Stimulated activated CD4-positive, alpha-beta T cell treated with anti-CD3 and anti-CD28 coated beads, Interleukin-1b, Interleukin-23, amount 100 ng/mL, for 48 hours (primary cell): ENCODE measurements around the gene EVI5.

ENCODE experiments used
- DNase-seq: peaks from one replicate; pipeline ENCODE4 v3.0.0-alpha.2; 2020

Gene EVI5

GRCh38 chr1:92505015-92505692 lies 279.8 kb downstream of the EVI5 start:
- DNase-seq: no peak

GRCh38 chr1:92504291-92505014 lies 280.5 kb downstream of the EVI5 start:
- DNase-seq: no peak

DNA sequence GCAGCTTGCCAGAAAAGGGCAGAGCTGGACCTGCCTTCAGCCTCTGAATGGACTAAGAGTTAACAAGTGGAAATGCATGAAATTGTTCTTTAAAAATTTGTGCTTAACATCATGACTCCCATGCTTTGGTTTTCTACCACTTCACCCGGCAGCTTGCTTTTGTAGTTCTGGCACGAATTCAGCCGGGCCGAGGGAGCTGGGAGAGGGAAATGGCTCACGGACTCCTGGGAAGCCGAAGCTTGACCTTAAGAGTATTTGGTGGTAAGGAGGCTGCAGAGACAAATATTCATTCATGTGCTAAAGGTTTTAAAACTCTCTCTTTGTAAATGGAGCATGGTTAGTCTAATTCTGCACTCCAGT lies 281.0 kb downstream of the EVI5 start:
- no peak for DNase-seq

- DNase-seq: no peak
Measured at GRCh38 chr1:92503043-92503925, 281.6 kb downstream of the EVI5 start.

DNA sequence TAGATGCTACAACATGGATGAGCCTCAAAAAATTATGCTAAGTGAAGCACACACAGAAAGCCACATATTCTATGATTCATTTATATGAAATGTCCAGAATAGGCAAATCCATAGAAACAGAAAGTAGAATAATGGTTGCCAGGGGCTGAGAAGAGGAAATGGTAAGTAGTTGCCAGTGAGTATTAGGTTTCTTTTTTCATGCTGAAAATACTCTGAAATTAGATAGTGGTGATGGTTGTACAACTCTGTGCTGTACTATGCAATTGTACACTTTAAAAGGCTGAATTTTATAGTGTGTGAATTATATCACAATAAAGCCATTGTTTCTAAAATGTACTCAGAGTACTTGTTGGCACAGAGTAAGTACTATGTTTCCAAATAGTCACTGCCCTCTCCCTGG lies 282.7 kb downstream of the EVI5 start:
- no peak for DNase-seq

DNA sequence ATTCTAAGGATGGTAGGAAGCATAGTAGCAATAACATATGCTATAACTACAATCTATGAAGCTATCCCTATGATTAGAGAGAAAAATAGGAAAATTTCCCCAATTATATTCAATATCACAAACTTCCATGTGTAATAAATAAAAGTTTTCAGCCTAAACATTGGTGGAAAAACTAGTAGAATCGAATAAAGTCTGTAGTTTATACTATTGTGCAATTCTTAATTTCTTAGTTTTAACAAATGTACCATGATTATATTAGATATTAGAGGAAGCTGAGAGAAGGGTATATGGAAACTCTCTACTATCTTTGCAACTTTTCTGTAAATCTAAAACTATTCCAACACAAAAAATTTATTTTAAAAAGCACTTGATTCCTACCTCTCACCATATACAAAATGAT lies 284.4 kb downstream of the EVI5 start:
- DNase-seq: no peak

- DNase-seq: no peak
Measured at GRCh38 chr1:92495392-92496063, 289.4 kb downstream of the EVI5 start.

- no peak for DNase-seq
Measured at GRCh38 chr1:92494485-92495141, 290.3 kb downstream of the EVI5 start.

DNA sequence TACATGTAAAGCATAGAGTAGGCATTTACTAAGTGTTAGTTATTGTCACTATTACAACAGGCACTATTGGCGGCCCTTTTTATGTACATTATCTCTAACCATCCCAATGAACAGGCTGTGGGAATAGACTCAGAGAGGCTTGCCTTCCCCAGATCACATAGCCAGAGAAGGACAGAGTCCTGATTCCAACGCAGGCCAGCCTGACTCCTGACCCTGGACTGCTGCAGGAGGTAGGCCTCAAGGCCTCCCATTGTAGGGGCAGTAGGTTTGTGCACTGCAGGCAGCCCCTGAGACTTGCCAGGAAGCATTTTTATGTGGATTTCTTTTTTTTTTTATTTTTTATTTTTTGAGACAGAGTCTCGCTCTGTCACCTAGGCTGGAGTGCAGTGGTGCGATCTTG lies 291.8 kb downstream of the EVI5 start:
- no peak for DNase-seq

- no peak for DNase-seq
Measured at GRCh38 chr1:92488832-92489231, 296.1 kb downstream of the EVI5 start.

DNA sequence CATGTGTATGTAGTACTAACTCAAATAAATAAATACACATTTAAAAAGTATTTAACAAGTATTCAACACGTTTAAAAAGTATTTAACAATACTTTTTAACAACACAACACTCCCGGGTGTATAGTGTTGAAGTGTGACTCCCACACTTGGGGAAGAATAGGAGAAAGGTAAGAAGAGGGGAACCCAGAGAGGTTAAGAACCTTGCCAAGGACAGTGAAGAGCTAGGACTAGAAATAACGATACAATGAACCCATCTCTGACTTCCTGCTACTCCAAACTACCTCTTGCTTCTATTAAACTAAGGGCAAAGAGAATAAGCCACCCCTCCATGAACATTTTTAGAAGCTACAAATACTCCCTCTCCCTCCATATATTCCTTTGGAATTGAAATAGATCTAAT lies 296.5 kb downstream of the EVI5 start:
- no peak for DNase-seq

GRCh38 chr1:92487078-92487605 lies 297.8 kb downstream of the EVI5 start:
- no peak for DNase-seq

DNA sequence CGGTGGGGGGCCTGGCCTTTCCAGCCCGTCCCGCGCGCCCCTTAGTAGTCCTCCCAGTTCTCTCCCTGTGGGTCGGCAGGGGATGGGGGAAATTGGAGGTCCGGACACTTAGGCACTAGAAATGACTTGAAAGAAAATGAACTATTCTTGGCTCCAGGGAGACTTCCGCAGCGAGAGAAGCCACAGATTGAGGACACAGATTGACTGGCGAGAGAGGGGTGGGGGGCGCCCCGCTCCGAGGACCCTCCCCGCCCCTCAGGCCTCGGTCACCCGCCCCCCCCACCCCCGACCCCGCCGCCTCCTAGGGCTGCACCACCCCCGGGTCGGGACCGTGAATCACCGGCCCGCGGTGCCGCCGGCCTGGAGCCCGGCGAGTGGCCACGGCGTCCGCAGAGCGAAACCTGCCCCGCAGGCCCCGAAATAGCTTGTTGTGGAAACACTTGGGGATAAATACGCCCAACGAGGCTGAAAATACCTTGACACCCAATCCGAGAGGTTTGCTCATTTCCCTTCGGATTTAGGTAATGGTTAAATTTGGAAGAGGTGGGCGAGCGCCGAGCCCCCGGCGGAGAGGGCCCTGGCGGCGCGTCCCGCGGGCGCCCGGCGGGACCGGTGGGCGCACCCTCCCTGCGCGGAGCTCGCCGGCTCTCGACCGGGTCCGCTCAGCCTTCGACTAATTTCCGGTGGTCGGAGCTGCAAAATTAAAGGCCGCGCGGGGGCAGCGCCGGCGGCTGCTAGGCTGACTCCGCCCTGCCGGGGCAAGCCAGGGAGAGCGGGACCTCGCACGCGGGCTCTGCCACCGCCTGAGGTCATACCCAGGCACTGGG lies 298.4 kb downstream of the EVI5 start, which contains the start of gene GFI1:
TSS of gene GFI1 (minus strand) at position 675 of the 827 bp plus-strand sequence. CDS start 3,438 bp downstream, outside the sequence.
- DNase-seq: peak; percentile 85

DNA sequence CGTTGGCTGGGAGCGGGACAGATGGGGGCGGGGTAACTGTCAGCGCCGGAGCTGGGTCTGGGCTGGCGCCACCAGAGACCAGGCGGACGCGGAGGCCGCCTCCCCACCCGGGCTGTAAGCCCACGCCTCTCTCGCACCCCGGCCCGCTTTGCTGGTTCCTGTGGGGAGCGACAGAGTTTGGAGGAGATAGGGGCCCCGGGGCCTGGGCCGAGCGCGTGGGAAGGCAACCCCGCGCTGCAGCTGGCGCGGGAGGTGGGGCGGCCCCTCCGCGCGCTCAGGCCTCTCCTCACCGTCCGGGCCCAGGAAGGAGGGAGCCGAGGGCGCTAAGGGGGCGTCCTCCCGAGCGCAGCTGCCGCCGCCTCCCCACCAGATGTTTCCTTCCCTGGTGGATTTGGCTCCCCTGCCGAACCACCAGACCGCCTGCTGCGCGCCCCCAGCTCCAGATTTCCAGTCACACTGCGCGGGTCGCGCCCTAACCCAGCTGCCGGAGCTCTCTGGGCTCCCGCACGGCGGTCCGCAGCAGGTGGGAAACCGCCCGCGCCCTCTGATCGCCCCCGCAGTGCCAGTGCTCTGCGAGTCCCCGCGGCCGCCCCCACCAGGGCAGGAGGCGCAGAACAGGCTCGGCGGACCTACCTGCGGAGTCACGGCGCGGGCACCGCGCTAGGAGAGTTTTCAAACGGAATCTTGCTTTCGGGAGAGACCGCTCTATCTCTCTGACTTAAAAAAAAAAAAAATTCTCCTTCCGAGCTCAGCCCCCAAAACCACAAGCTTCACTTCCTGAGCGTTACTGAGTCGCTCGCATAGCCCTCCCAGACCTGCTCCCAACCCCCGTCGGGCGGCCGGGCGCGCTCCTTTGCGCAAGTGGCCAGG lies 299.3 kb downstream of the EVI5 start:
- peak; percentile 92 for DNase-seq

DNA sequence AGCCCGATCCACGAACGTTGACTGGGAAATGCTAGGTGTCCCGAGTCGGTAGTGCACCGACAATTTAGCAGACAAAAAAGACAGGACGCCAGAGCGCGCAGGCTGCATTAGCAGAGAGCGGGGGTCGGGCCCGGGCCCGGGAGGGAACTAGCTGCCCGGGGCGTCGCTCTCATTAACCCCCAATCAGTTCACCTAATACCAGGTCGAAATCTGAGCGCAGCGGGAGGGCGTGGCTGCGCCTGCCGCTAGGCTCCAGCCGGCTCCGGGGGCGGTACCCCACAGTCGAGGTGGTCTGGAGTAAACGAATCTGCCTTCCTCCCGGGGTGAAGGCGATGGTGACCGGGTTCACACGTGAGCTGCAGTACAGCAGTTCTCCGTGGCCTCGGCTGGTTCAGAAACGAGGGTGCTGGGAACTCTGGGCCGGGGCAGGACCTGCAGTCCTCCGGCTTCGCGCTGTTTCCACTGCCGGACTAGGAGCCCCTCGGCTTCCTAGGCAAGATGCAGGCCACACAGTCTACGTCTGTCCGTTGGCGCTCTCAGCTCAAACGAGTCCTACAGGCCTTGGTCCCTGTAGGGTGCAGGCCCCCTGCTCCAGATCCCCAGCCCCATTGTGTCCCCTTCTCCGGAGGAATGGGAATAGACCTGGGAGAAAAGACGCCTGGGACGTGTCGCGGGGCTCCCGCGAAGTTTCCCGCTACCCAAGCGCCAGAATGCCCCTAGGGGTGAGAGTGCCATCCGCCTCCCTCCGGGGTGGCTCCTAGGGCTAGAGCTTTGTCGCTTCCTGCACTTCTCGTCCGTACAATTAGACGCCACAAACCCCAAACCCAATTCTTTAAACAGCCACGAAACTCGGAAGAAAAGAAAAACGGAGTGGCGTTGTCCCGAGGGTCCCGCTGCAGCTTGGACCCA lies 300.2 kb downstream of the EVI5 start:
- DNase-seq: peak; percentile 67

DNA sequence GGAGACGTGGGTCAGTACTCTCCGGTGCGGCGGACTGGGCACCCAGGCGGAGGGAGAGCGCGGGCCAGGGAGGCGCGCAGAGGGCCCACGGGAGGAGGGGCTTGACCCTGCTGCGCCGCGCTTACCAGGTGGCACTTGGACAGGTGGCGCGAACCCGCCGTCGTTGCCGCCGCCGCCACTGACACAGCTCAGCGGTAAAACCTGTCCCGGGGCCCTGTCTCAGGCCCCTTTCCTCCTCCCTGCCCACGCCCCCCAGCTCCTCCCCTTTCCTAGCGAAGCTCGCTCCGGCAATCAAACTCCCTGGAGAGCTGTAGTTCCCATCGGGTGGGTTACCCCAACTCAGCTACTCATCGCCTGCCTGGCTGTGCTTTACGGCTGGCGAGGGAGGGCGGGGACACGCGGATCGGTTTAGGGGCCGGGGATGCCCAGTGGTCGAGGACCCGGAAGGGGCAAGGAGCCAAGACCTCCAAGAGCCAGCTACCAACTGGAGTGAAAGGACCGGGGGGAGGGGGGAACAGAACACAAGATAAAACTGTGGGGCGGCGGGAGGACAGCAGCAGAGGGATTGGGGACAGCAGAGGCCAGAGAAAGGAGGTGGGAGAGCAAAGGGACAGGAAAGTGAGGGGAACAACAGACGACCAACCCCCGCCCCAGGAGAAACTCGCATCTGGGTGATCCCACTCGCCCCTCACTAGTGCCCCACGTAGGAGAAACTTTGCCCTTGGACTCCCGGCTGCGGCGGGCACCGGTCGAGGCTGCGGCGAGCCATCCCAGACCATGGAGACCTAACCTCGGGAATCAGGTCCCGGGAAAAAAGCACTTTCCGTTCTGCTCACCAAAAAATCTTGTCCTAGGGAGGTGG lies 301.1 kb downstream of the EVI5 start:
- DNase-seq: peak; percentile 81

- DNase-seq: no peak
Measured at GRCh38 chr1:92482665-92483609, 302.0 kb downstream of the EVI5 start.
